Measurements from ENCODE around the gene OR5K2. TPM values are rescaled to one million over a fixed set of nuclear protein-coding genes. Genes with fewer than 3 reads are reported as not detected.

OR5K2 gene
- total and polyA plus RNA-seq, 10 of the 15 experiments (the other 5 are each of a cell fraction or from before 2014, with no cell fraction given) = 0.12 TPM; not detected in 9

DNA sequence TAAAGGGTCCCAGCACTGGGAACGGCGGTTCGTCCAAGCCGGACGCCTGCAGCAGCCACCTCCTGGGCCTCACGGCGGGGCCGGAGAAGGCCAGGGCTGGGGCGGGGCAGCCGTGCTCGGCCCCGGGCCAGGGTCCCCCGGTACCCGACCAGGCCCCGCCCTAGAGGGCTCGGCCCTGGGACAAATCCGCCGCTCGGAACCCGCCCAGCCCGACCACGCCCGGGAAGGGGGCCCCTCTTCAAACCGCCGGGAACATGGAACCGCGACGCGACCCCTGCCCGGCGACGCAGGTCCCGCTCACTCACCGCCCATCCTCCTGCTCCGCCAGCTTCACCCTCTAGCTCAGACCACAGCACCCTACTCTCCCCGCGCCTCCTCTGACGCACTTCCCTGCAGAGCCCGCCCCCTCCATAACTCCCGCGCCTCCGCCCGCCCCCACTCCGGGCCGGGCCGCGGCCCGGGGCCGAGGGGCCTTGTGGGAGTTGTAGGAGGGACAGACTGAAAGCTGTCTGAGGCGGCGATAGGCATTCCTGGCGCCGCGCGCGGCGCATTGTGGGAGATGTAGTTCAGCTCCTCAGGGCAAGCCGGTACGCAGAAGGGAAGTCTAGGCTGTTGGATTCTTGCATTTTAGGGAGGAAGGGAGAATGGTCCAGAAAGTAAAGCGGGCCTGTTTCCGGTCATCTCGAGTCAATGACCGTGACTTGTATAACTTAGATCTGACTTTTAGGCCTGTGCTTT, 25.2 kb downstream of the OR5K2 start, which contains the start of gene CLDND1 (continued):
- 0 out of 2 replicates have a peak, but pooled peaks have one; percentile 16 for TF ChIP-seq TCF7 (IDR thresholded peaks at IDR 0.05; ENCODE audit: borderline replicate concordance)
- TF ChIP-seq, protein P1, sequence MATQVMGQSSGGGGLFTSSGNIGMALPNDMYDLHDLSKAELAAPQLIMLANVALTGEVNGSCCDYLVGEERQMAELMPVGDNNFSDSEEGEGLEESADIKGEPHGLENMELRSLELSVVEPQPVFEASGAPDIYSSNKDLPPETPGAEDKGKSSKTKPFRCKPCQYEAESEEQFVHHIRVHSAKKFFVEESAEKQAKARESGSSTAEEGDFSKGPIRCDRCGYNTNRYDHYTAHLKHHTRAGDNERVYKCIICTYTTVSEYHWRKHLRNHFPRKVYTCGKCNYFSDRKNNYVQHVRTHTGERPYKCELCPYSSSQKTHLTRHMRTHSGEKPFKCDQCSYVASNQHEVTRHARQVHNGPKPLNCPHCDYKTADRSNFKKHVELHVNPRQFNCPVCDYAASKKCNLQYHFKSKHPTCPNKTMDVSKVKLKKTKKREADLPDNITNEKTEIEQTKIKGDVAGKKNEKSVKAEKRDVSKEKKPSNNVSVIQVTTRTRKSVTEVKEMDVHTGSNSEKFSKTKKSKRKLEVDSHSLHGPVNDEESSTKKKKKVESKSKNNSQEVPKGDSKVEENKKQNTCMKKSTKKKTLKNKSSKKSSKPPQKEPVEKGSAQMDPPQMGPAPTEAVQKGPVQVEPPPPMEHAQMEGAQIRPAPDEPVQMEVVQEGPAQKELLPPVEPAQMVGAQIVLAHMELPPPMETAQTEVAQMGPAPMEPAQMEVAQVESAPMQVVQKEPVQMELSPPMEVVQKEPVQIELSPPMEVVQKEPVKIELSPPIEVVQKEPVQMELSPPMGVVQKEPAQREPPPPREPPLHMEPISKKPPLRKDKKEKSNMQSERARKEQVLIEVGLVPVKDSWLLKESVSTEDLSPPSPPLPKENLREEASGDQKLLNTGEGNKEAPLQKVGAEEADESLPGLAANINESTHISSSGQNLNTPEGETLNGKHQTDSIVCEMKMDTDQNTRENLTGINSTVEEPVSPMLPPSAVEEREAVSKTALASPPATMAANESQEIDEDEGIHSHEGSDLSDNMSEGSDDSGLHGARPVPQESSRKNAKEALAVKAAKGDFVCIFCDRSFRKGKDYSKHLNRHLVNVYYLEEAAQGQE (IDR thresholded peaks at IDR 0.05; ENCODE audit: low read depth, low read length) = no peak
- peak; percentile 94; the same call in 1 of the 2 replicates for TF ChIP-seq SMAD5 (IDR thresholded peaks at IDR 0.05; ENCODE audit: low read depth)
- TF ChIP-seq EP300 (IDR thresholded peaks at IDR 0.05; ENCODE audit: borderline replicate concordance in 1 of 2, control insufficient read depth in 1 of 2, low read depth in 2 of 2, low read length in 2 of 2) = no peak
- TF ChIP-seq LARP7 (IDR thresholded peaks at IDR 0.05) = peak; percentile 90
- peak; percentile 92; the same call in 1 of the 2 replicates for TF ChIP-seq TARDBP (IDR thresholded peaks at IDR 0.05; ENCODE audit: borderline replicate concordance)
- peak; percentile 74; the same call in 1 of the 2 replicates for TF ChIP-seq TBL1XR1 (IDR thresholded peaks at IDR 0.05; ENCODE audit: low read depth, low read length)
- TF ChIP-seq SP1 (IDR thresholded peaks at IDR 0.05; ENCODE audit: low read depth, low read length) = peak; percentile 11
- no peak for TF ChIP-seq RCOR1 (conservative IDR thresholded peaks at IDR 0.05; ENCODE audit: low read depth, low read length)
- TF ChIP-seq, protein P2, sequence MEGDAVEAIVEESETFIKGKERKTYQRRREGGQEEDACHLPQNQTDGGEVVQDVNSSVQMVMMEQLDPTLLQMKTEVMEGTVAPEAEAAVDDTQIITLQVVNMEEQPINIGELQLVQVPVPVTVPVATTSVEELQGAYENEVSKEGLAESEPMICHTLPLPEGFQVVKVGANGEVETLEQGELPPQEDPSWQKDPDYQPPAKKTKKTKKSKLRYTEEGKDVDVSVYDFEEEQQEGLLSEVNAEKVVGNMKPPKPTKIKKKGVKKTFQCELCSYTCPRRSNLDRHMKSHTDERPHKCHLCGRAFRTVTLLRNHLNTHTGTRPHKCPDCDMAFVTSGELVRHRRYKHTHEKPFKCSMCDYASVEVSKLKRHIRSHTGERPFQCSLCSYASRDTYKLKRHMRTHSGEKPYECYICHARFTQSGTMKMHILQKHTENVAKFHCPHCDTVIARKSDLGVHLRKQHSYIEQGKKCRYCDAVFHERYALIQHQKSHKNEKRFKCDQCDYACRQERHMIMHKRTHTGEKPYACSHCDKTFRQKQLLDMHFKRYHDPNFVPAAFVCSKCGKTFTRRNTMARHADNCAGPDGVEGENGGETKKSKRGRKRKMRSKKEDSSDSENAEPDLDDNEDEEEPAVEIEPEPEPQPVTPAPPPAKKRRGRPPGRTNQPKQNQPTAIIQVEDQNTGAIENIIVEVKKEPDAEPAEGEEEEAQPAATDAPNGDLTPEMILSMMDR (IDR thresholded peaks at IDR 0.05 in 2 of 3, conservative IDR thresholded peaks at IDR 0.05 in 1 of 3; ENCODE audit: control insufficient read depth in 2 of 3, extremely low read depth in 1 of 3, insufficient read depth in 1 of 3, low read depth in 3 of 3, low read length in 3 of 3) = no peak
- TF ChIP-seq, protein P3, sequence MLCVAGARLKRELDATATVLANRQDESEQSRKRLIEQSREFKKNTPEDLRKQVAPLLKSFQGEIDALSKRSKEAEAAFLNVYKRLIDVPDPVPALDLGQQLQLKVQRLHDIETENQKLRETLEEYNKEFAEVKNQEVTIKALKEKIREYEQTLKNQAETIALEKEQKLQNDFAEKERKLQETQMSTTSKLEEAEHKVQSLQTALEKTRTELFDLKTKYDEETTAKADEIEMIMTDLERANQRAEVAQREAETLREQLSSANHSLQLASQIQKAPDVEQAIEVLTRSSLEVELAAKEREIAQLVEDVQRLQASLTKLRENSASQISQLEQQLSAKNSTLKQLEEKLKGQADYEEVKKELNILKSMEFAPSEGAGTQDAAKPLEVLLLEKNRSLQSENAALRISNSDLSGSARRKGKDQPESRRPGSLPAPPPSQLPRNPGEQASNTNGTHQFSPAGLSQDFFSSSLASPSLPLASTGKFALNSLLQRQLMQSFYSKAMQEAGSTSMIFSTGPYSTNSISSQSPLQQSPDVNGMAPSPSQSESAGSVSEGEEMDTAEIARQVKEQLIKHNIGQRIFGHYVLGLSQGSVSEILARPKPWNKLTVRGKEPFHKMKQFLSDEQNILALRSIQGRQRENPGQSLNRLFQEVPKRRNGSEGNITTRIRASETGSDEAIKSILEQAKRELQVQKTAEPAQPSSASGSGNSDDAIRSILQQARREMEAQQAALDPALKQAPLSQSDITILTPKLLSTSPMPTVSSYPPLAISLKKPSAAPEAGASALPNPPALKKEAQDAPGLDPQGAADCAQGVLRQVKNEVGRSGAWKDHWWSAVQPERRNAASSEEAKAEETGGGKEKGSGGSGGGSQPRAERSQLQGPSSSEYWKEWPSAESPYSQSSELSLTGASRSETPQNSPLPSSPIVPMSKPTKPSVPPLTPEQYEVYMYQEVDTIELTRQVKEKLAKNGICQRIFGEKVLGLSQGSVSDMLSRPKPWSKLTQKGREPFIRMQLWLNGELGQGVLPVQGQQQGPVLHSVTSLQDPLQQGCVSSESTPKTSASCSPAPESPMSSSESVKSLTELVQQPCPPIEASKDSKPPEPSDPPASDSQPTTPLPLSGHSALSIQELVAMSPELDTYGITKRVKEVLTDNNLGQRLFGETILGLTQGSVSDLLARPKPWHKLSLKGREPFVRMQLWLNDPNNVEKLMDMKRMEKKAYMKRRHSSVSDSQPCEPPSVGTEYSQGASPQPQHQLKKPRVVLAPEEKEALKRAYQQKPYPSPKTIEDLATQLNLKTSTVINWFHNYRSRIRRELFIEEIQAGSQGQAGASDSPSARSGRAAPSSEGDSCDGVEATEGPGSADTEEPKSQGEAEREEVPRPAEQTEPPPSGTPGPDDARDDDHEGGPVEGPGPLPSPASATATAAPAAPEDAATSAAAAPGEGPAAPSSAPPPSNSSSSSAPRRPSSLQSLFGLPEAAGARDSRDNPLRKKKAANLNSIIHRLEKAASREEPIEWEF (IDR thresholded peaks at IDR 0.05; ENCODE audit: insufficient replicate concordance, low read depth, low read length) = no peak
- peak; percentile 84 for TF ChIP-seq CREB1 (IDR thresholded peaks at IDR 0.05; ENCODE audit: low read depth)
- no peak for TF ChIP-seq RB1 (IDR thresholded peaks at IDR 0.05; ENCODE audit: borderline replicate concordance)
- TF ChIP-seq, protein P4, sequence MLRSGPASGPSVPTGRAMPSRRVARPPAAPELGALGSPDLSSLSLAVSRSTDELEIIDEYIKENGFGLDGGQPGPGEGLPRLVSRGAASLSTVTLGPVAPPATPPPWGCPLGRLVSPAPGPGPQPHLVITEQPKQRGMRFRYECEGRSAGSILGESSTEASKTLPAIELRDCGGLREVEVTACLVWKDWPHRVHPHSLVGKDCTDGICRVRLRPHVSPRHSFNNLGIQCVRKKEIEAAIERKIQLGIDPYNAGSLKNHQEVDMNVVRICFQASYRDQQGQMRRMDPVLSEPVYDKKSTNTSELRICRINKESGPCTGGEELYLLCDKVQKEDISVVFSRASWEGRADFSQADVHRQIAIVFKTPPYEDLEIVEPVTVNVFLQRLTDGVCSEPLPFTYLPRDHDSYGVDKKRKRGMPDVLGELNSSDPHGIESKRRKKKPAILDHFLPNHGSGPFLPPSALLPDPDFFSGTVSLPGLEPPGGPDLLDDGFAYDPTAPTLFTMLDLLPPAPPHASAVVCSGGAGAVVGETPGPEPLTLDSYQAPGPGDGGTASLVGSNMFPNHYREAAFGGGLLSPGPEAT (IDR thresholded peaks at IDR 0.05; ENCODE audit: low read depth) = no peak
- TF ChIP-seq ZZZ3 (IDR thresholded peaks at IDR 0.05; ENCODE audit: control insufficient read depth, insufficient read length, low read depth) = no peak
- peak; percentile 89 for TF ChIP-seq GATAD2B (conservative IDR thresholded peaks at IDR 0.05; ENCODE audit: low read depth)
- peak; percentile 44 for TF ChIP-seq MEF2B (IDR thresholded peaks at IDR 0.05; ENCODE audit: partially characterized antibody, poor library complexity, severe bottlenecking)

Measured in GM12878 (cell line).